Smooth muscle cell (in vitro differentiated cells): ENCODE results near the gene ARPC4. TPM values are rescaled to one million over a fixed set of nuclear protein-coding genes. Genes with fewer than 3 reads are reported as not detected.

ENCODE experiments used
- DNase-seq: peaks from one replicate; lab custom pipeline; 2025; ENCODE audit not compliant: unreplicated experiment; lab: John Stamatoyannopoulos, UW
- H2AFZ ChIP-seq: fragments of 200-600 bp; sonication (generic); 2 replicates; pipeline ENCODE4 v1.6.0; 2016; ENCODE audit warnings: antibody characterized with exemption, low read depth, mild to moderate bottlenecking
- H3F3A ChIP-seq: fragments of 200-600 bp; sonication (generic); 2 replicates; pipeline ENCODE4 v1.6.0; 2017; ENCODE audit warnings: antibody characterized with exemption, low read depth
- H3K27ac ChIP-seq: fragments of 200-600 bp; sonication (generic); 2 replicates; pipeline ENCODE4 v1.5.1; 2016; ENCODE audit warnings: low read depth, mild to moderate bottlenecking
- H3K27me3 ChIP-seq: fragments of 200-600 bp; sonication (generic); 2 replicates; pipeline ENCODE4 v1.6.1; 2016; ENCODE audit warnings: low read depth, mild to moderate bottlenecking
- H3K36me3 ChIP-seq: fragments of 200-600 bp; sonication (generic); 2 replicates; pipeline ENCODE4 v1.5.1; 2016; ENCODE audit warnings: low read depth
- H3K4me1 ChIP-seq: fragments of 200-600 bp; sonication (generic); 2 replicates; pipeline ENCODE4 v1.5.1; 2016; ENCODE audit warnings: low read depth
- H3K4me2 ChIP-seq: fragments of 200-600 bp; sonication (generic); 2 replicates; pipeline ENCODE4 v1.6.0; 2016; ENCODE audit warnings: mild to moderate bottlenecking
- H3K4me3 ChIP-seq: fragments of 200-600 bp; sonication (generic); 2 replicates; pipeline ENCODE4 v1.5.1; 2016; ENCODE audit warnings: mild to moderate bottlenecking
- H3K79me2 ChIP-seq: fragments of 200-600 bp; sonication (generic); 2 replicates; pipeline ENCODE4 v1.6.0; 2016; ENCODE audit warnings: low read depth, mild to moderate bottlenecking
- H3K9ac ChIP-seq: fragments of 200-600 bp; sonication (generic); 2 replicates; pipeline ENCODE4 v1.6.0; 2016; ENCODE audit warnings: low read depth
- H3K9me3 ChIP-seq: fragments of 200-600 bp; sonication (generic); replicated peaks from 2 replicates; pipeline ENCODE4 v1.5.1; 2016; ENCODE audit warnings: low read depth
- H4K20me1 ChIP-seq: fragments of 200-600 bp; sonication (generic); 2 replicates; pipeline ENCODE4 v1.6.0; 2016; ENCODE audit warnings: low read depth
- CTCF ChIP-seq: fragments of 200-600 bp; sonication (generic); IDR thresholded peaks from 2 replicates; pipeline ENCODE4 v1.5.1; 2017; ENCODE audit warnings: borderline replicate concordance, mild to moderate bottlenecking, antibody characterized with exemption; ENCODE audit not compliant: insufficient read depth, poor library complexity, severe bottlenecking
- WGBS: methylation state at CpG from one replicate; pipeline ENCODE4 v1.1.7; 2016; ENCODE audit warnings: low lambda C conversion rate; 5-methylcytosine and 5-hydroxymethylcytosine counted together
- polyA plus RNA-seq: library from polyadenylated mRNA; unstranded; fragments of >200 nt; fragmentation: Nextera tagmentation; extraction: Ambion mirVana; gene quantifications from 2 replicates; pipeline ENCODE4 v1.2.1, GENCODE V29; 2016
- total RNA-seq: library from RNA; depleted of rRNA; stranded (reverse); fragments of >200 nt; gene quantifications from 2 replicates; pipeline ENCODE4 v1.2.3, GENCODE V29; 2014

Gene ARPC4
- total RNA-seq (93.9 and 143 TPM in 2 replicates), polyA plus RNA-seq (128 and 130 TPM in 2 replicates)

DNA sequence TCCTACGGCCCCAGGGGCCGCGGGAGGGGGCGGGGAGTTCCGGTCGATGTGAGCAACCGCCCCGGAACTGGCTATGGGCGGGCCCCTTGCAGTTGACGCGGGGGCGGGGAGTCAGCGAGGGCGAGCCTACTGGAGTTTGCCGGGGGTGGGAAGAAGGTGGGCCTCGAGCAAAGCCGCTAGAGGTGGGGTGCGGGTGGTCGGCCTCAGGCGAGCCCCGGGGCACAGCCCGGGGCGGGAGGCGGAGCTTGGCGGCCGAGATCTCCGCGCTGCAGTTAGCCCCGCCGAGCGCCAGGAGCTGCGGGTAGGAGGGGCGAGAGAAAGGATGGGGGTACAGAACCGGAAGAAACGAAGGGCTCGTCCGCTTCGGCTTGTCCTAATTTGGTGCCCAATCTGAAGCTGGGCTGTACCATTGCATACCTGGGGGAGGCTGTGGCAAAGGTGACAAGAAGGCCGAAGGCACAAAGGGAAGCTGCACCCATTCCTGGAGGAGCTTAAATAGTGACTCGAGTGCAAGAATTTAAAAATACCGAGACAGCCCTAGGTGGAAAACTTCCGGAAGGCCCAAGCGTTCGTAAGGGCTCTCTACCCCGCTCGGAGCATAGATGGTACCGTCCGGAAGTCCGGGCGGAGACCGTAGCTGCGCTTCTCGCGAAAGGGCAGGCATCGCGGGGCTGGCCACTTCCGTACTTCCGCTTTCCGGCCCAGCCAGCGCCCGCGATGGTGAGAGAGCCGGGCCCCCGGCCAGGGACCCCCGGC lies at the start of gene ARPC4, which contains the start of gene TADA3:
TSS of gene ARPC4 (plus strand) at position 678 of the 756 bp plus-strand sequence. CDS start at position 718, 40 bp downstream.
TSS of gene TADA3 (minus strand) at position 69 of the 756 bp plus-strand sequence. CDS start 1,007 bp downstream, outside the sequence.
- Histone ChIP-seq H3K27ac (peak within 1 kb of the TSS; percentile 96), H2AFZ (no peak within 1 kb of the TSS), H3K27me3 (no peaks in the 10 kb centered on the region), H3K79me2 (peaks cover 53% of the 10 kb centered on the region), H3K9ac (peak within 1 kb of the TSS; percentile 97), H3K4me3 (peak within 1 kb of the TSS; percentile 86), H4K20me1 (peaks cover 28% of the 10 kb centered on the region), H3K9me3 (no peaks in the 10 kb centered on the region), H3K4me1 (peaks cover 10% of the 10 kb centered on the region), H3F3A (peaks cover 7% of the 10 kb centered on the region), H3K4me2 (peak within 1 kb of the TSS; percentile 95), H3K36me3 (peaks cover 5% of the 10 kb centered on the region)
- TF ChIP-seq CTCF, result no peak
- DNase-seq, result peak; percentile 91
- under 1% methylated on average over 63 of the region's 65 CpGs for WGBS

DNA sequence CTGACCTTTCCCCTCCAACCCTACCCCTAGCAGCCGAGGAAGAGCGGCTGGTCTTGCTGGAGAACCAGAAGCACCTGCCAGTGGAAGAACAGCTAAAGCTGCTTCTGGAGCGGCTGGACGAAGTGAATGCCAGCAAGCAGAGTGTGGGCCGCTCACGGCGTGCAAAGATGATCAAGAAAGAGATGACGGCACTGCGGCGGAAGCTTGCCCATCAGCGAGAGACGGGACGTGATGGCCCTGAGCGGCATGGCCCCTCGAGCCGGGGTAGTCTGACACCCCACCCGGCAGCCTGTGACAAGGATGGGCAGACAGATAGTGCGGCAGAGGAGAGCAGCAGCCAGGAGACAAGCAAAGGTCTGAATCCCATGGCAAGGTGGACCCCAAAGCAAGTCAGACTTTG lies 49.3 kb upstream of the ARPC4 start:
- no peak overlapping the region for H3K9ac ChIP-seq
- H2AFZ ChIP-seq, result no peak overlapping the region
- peaks cover 21% of the 10 kb centered on the region for H3F3A ChIP-seq
- TF ChIP-seq CTCF, result no peak
- no peaks in the 10 kb centered on the region for H3K4me1 ChIP-seq
- no peak for DNase-seq
- WGBS, result 98% methylated on average over 18 of the region's 18 CpGs
- no peaks in the 10 kb centered on the region for H3K9me3 ChIP-seq
- no peak overlapping the region for H3K27ac ChIP-seq
- no peaks in the 10 kb centered on the region for H3K79me2 ChIP-seq
- H3K27me3 ChIP-seq, result no peaks in the 10 kb centered on the region
- H3K36me3 ChIP-seq, result peaks cover 4% of the 10 kb centered on the region
- H4K20me1 ChIP-seq, result no peaks in the 10 kb centered on the region
- no peak overlapping the region for H3K4me2 ChIP-seq
- no peak overlapping the region for H3K4me3 ChIP-seq

DNA sequence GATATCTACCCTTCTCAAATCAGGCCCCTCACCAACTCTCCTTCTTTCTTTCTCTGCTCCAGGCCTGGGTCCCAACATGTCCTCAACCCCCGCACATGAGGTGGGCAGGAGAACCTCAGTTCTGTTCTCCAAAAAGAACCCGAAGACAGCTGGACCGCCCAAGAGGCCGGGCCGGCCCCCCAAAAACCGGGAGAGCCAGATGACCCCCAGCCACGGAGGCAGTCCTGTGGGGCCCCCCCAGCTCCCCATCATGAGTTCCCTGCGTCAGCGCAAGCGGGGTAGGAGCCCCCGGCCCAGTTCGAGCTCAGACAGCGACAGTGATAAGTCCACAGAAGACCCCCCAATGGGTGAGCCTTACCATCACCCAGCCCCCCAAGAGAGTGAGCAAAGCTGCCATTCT lies 48.7 kb upstream of the ARPC4 start:
- no peaks in the 10 kb centered on the region for H3K27me3 ChIP-seq
- no peak overlapping the region for H2AFZ ChIP-seq
- DNase-seq, result no peak
- H3K27ac ChIP-seq, result no peak overlapping the region
- H3K36me3 ChIP-seq, result peaks cover 4% of the 10 kb centered on the region
- no peaks in the 10 kb centered on the region for H3K9me3 ChIP-seq
- no peak overlapping the region for H3K4me2 ChIP-seq
- no peak overlapping the region for H3K9ac ChIP-seq
- WGBS, result 97% methylated on average over 13 of the region's 13 CpGs
- TF ChIP-seq CTCF, result no peak
- H3K4me1 ChIP-seq, result peaks cover 3% of the 10 kb centered on the region
- H3F3A ChIP-seq, result peaks cover 26% of the 10 kb centered on the region
- no peak overlapping the region for H3K4me3 ChIP-seq
- no peaks in the 10 kb centered on the region for H3K79me2 ChIP-seq
- no peaks in the 10 kb centered on the region for H4K20me1 ChIP-seq

- Histone ChIP-seq H3K27ac (peak overlapping the region; percentile 71), H3K27me3 (no peaks in the 10 kb centered on the region), H4K20me1 (no peaks in the 10 kb centered on the region), H3F3A (peaks cover 28% of the 10 kb centered on the region), H3K9ac (no peak overlapping the region), H3K4me3 (no peak overlapping the region), H3K9me3 (no peaks in the 10 kb centered on the region), H3K79me2 (no peaks in the 10 kb centered on the region), H3K4me2 (no peak overlapping the region), H3K36me3 (no peaks in the 10 kb centered on the region), H2AFZ (no peak overlapping the region), H3K4me1 (peaks cover 5% of the 10 kb centered on the region)
- DNase-seq, result no peak
- 93% methylated on average over 12 of the region's 12 CpGs for WGBS
- no peak for TF ChIP-seq CTCF
Observed at GRCh38 chr3:9745521-9745920, 47.4 kb upstream of the ARPC4 start.
